Adrenal gland (tissue), 5 donors: ENCODE results near the gene PARP11.

ENCODE experiments used
- CTCF ChIP-seq, 6 experiments: fragments of 450-650 bp in 4 of 6; fragments of 200-600 bp in 2 of 6; sonication (generic) in 1 of 6; IDR thresholded peaks; 1 replicate in 5 of 6; 2 replicates in 1 of 6; pipeline versions ENCODE4 v1.5.1 to v1.8.0; 2016 to 2021; ENCODE audit warnings: antibody characterized with exemption in 6 of 6, mild to moderate bottlenecking in 2 of 6, moderate library complexity in 1 of 6
- POLR2A ChIP-seq, 2 donors: fragments of 450-650 bp; IDR thresholded peaks; one replicate each; pipeline ENCODE4 v1.6.1; 2017; ENCODE audit warnings: antibody characterized with exemption in 2 of 2, mild to moderate bottlenecking in 2 of 2, moderate library complexity in 1 of 2
- donor health status: DM: no; HTN: no; CAD: no.

GRCh38 chr12:3795066-3795465 lies 78.1 kb downstream of the PARP11 start:
- TF ChIP-seq POLR2A (IDR thresholded peaks at IDR 0.05) (no peak), CTCF (IDR thresholded peaks at IDR 0.05) (no peak)
